GM23338 (cell line): Measurements from ENCODE around the gene ABCD1. TPM values are rescaled to one million over a fixed set of nuclear protein-coding genes. Genes with fewer than 3 reads are reported as not detected.

ENCODE experiments used
- ATAC-seq: fragments of 200-7000 bp; cut with Tn5 transposase; 3 replicates; pipeline ENCODE4 v1.9.1; 2020
- DNase-seq: peaks from one replicate; pipeline ENCODE4 v3.0.0-alpha.2; 2015; ENCODE audit warnings: low spot score
- H2AFZ ChIP-seq: fragments of 200-600 bp; sonication (generic); 2 replicates; pipeline ENCODE4 v1.8.0; 2016; ENCODE audit warnings: antibody characterized with exemption, mild to moderate bottlenecking, moderate library complexity
- H3F3A ChIP-seq: fragments of 200-600 bp; sonication (generic); replicated peaks from 2 replicates; pipeline ENCODE4 v1.8.0; 2017; ENCODE audit warnings: antibody characterized with exemption, mixed run types, low read depth
- H3K27ac ChIP-seq: fragments of 200-600 bp; sonication (generic); 2 replicates; pipeline ENCODE4 v1.6.1; 2016; ENCODE audit warnings: low read depth
- H3K27me3 ChIP-seq: fragments of 200-600 bp; sonication (generic); 2 replicates; pipeline ENCODE4 v1.8.0; 2016; ENCODE audit warnings: mild to moderate bottlenecking, mixed run types, moderate library complexity; ENCODE audit not compliant: insufficient read depth
- H3K36me3 ChIP-seq: fragments of 200-600 bp; sonication (generic); 2 replicates; pipeline ENCODE4 v1.8.0; 2016; ENCODE audit warnings: mild to moderate bottlenecking; ENCODE audit not compliant: insufficient read depth
- H3K4me1 ChIP-seq: fragments of 200-600 bp; sonication (generic); 2 replicates; pipeline ENCODE4 v1.8.0; 2016; ENCODE audit warnings: mild to moderate bottlenecking, moderate library complexity; ENCODE audit not compliant: insufficient read depth
- H3K4me2 ChIP-seq: fragments of 200-600 bp; sonication (generic); 2 replicates; pipeline ENCODE4 v1.7.1; 2017; ENCODE audit warnings: mixed run types
- H3K4me3 ChIP-seq: fragments of 200-600 bp; sonication (generic); 2 replicates; pipeline ENCODE4 v1.6.1; 2016; ENCODE audit warnings: mixed run types
- H3K79me2 ChIP-seq: fragments of 200-600 bp; sonication (generic); replicated peaks from 2 replicates; pipeline ENCODE4 v1.8.0; 2017; ENCODE audit warnings: mild to moderate bottlenecking; ENCODE audit not compliant: insufficient read depth
- H3K9me2 ChIP-seq: fragments of 200-600 bp; sonication (generic); 2 replicates; pipeline ENCODE4 v1.8.0; 2017; ENCODE audit not compliant: insufficient read depth
- H4K20me1 ChIP-seq: fragments of 200-600 bp; sonication (generic); replicated peaks from 2 replicates; pipeline ENCODE4 v1.8.0; 2017; ENCODE audit warnings: mild to moderate bottlenecking; ENCODE audit not compliant: insufficient read depth
- H3K27ac Mint-ChIP-seq: 2 replicates; pipeline ENCODE4 v1.8.0; 2020; ENCODE audit warnings: inconsistent platforms, mild to moderate bottlenecking, moderate library complexity, mixed read lengths
- H3K27me3 Mint-ChIP-seq: 3 replicates; pipeline ENCODE4 v1.8.0; 2022; ENCODE audit warnings: low read depth, mild to moderate bottlenecking, moderate library complexity, mixed read lengths, inconsistent platforms; ENCODE audit not compliant: insufficient read depth, poor library complexity
- H3K36me3 Mint-ChIP-seq: 3 replicates; pipeline ENCODE4 v1.8.0; 2021; ENCODE audit warnings: low read depth, mild to moderate bottlenecking, inconsistent platforms, moderate library complexity, mixed read lengths
- H3K4me1 Mint-ChIP-seq: 3 replicates; pipeline ENCODE4 v1.8.0; 2020; ENCODE audit warnings: mild to moderate bottlenecking, inconsistent platforms, mixed read lengths
- H3K4me3 Mint-ChIP-seq: 3 replicates; pipeline ENCODE4 v1.8.0; 2021; ENCODE audit warnings: moderate library complexity, mild to moderate bottlenecking, inconsistent platforms, mixed read lengths
- H3K9me3 Mint-ChIP-seq: 3 replicates; pipeline ENCODE4 v1.8.0; 2020; ENCODE audit warnings: moderate library complexity, mild to moderate bottlenecking, inconsistent platforms, mixed read lengths
- CTCF ChIP-seq, 2 experiments: fragments of 200-600 bp in 1 of 2; sonication (generic) in 1 of 2; conservative IDR thresholded peaks; 2 replicates each; pipeline versions ENCODE4 v1.5.1 to v1.6.1; 2016 to 2017; ENCODE audit warnings: antibody characterized with exemption in 2 of 2, low read depth in 2 of 2, mild to moderate bottlenecking in 2 of 2, moderate library complexity in 1 of 2
- ETS1 ChIP-seq: IDR thresholded peaks from 2 replicates; pipeline ENCODE4 v1.6.1; 2016; ENCODE audit warnings: antibody characterized with exemption
- EZH2 ChIP-seq: fragments of 200-600 bp; sonication (generic); IDR thresholded peaks from one replicate; pipeline ENCODE4 v1.8.0; 2017; ENCODE audit warnings: antibody characterized with exemption, mild to moderate bottlenecking, low read depth; ENCODE audit not compliant: unreplicated experiment
- JUNB ChIP-seq: IDR thresholded peaks from one replicate; pipeline ENCODE4 v1.6.1; 2016; ENCODE audit warnings: antibody characterized with exemption; ENCODE audit not compliant: unreplicated experiment
- NANOG ChIP-seq: IDR thresholded peaks from 2 replicates; pipeline ENCODE4 v1.6.1; 2016; ENCODE audit warnings: antibody characterized with exemption, borderline replicate concordance
- ZNF114 ChIP-seq: fragments of 250-450 bp; sonication (Bioruptor Pico); IDR thresholded peaks from 2 replicates; pipeline ENCODE4 v1.5.0; 2020; ENCODE audit warnings: mild to moderate bottlenecking, moderate library complexity
- ZNF462 ChIP-seq: fragments of 250-450 bp; sonication (Bioruptor Pico); IDR thresholded peaks from 2 replicates; pipeline ENCODE4 v1.5.0; 2020; ENCODE audit warnings: mild to moderate bottlenecking, moderate library complexity
- polyA plus RNA-seq: library from polyadenylated mRNA; unstranded; fragments of >200 nt; fragmentation: Nextera tagmentation; extraction: Ambion mirVana; gene quantifications from 2 replicates; pipeline ENCODE4 v1.2.1, GENCODE V29; 2016
- total RNA-seq: library from RNA; depleted of rRNA; stranded (reverse); fragments of >200 nt; shearing (Covaris generic); gene quantifications from 2 replicates; pipeline ENCODE4 v1.2.3, GENCODE V29; 2014

Gene ABCD1
- total and polyA plus RNA-seq, 2 experiments from 2014 or later: 2.4 to 8.9 TPM

GRCh38 chrX:153772316-153773217 is 47.9 kb downstream of the ABCD1 start:
- Histone ChIP-seq H2AFZ (no peak overlapping the region), H4K20me1 (no peaks in the 10 kb centered on the region), H3K79me2 (no peaks in the 10 kb centered on the region), H3F3A (no peaks in the 10 kb centered on the region), H3K9me2 (no peaks in the 10 kb centered on the region), H3K36me3 (no peaks in the 10 kb centered on the region), H3K4me2 (no peak overlapping the region), H3K4me3 (no peak overlapping the region), H3K4me1 (no peaks in the 10 kb centered on the region), H3K27me3 (no peaks in the 10 kb centered on the region), H3K27ac (no peak overlapping the region)
- ATAC-seq (no peak), DNase-seq (no peak)
- no peaks in the 10 kb centered on the region for H3K36me3 Mint-ChIP-seq
- no peak overlapping the region for H3K4me3 Mint-ChIP-seq
- H3K9me3 Mint-ChIP-seq: no peaks in the 10 kb centered on the region
- H3K27ac Mint-ChIP-seq: no peak overlapping the region
- no peak for TF ChIP-seq CTCF (conservative IDR thresholded peaks at IDR 0.05; ENCODE audit: low read depth in 2 of 2)
- TF ChIP-seq EZH2: no peak
- no peak for TF ChIP-seq ZNF114 (CRISPR knock-in tag)
- no peak for TF ChIP-seq NANOG
- TF ChIP-seq JUNB: no peak
- no peak for TF ChIP-seq ETS1
- TF ChIP-seq ZNF462 (CRISPR knock-in tag): no peak
- H3K4me1 Mint-ChIP-seq: no peaks in the 10 kb centered on the region
- peaks cover 3% of the 10 kb centered on the region for H3K27me3 Mint-ChIP-seq
